ENCODE measurements around the gene OR5C1. TPM values are rescaled to one million over a fixed set of nuclear protein-coding genes. Genes with fewer than 3 reads are reported as not detected.
A peak's percentile ranks its signal among the peaks of the same experiment; 100 is the strongest.
"Not testable (repeated sequence)": the region's sequence is repeated elsewhere in the genome, so short reads cannot be mapped to it uniquely, and the experiment has no call there.

Gene OR5C1
- not detected for polyA plus RNA-seq (2013, experiment 1 of 2; ENCODE audit: insufficient read length)
- polyA plus RNA-seq (2013, experiment 2 of 2; ENCODE audit: insufficient read length) = not detected

DNA sequence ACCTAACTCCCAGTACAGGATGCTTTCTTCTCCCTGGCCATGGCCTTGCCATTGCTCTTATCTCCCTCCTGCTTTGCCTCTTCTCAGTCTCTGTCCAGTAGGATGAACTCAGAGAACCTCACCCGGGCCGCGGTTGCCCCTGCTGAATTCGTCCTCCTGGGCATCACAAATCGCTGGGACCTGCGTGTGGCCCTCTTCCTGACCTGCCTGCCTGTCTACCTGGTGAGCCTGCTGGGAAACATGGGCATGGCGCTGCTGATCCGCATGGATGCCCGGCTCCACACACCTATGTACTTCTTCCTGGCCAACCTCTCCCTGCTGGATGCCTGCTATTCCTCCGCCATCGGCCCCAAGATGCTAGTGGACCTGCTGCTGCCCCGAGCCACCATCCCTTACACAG lies at the start of gene OR5C1:
OR5C1 (plus strand) TSS at position 103 of the 400 bp plus-strand sequence; CDS start at position 103, 0 bp downstream.
- DNase-seq = no peak

DNA sequence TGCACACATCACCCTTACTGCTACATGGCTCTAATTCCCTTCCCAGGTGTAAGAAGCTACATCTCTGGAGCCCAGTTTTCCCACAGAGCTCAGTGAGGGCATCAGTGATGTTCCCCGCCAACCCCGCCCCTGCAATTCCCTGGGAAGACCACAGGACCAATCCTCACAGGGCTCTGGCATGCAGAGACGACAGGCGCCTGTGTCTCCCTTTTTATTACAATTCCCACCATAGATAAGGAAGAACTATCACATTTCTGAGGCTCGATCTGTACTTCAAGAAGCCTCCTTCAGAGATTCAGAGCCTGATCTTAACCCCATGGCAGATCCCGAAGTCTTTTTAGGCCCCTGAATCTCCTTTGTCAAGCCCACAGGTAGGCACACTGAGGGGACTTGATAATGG lies 46.7 kb upstream of the OR5C1 start, which contains the start of gene OR1L6:
OR1L6 (plus strand) TSS at position 301 of the 400 bp plus-strand sequence. CDS start 7,545 bp downstream, outside the sequence.
- DNase-seq = no peak

DNA sequence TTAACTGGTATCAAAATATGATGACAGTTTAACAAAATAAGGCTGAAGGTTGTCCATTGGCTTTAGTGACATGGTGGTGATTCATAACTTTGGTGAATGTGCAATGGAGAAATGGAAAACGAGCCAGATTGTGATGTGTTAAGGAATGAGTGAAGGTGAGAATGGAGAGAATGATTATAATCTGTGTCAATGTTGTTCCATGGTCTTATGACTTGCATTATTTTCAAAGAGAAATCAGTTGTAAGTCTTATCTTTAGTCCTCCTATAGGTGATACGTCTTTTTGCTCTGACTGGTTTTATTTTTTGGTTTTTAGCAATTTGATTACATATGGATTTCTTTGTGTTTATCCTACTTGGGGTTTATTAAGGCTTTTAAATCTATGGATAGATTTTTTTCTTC lies 33.9 kb upstream of the OR5C1 start:
- DNase-seq = no peak

DNA sequence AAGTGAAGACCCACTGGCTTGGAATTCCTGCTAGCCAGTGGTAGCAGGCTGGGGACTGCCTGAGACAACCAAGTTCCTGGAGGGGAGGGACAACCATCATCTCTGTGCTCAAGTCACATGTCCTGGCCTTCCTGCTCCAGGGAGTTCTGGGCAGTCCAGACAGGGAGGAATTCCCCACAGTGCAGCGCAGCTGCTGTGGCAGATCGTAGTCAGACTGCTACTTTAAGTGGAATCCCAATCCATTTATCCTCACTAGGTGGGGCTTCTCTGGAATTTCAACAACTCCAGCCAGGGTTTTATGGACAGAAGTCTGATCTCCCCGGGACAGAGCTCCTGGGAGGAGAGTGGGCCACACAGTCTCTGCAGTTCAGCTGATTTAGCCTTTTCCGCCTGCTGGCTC lies 20.9 kb upstream of the OR5C1 start:
- no peak for DNase-seq

DNA sequence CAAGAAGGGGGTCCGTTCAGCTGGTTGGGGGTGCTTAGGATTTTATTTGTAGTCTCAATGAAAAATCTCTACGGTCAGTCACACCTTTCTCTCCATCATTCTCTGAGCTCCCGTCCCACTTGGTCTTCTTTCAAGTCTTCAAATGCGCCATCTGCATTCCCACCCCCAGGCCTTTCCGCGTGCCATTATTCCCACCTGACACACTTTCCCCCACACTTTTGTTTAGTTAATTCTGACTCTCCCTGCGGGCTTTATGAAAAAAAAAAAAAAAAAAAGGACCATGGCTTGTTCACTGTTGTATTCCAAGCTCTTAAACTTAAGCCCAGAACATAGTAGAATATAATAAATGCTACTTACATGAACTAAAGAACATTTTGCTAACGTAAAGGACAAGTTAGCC lies 11.7 kb upstream of the OR5C1 start:
- no peak for DNase-seq

DNA sequence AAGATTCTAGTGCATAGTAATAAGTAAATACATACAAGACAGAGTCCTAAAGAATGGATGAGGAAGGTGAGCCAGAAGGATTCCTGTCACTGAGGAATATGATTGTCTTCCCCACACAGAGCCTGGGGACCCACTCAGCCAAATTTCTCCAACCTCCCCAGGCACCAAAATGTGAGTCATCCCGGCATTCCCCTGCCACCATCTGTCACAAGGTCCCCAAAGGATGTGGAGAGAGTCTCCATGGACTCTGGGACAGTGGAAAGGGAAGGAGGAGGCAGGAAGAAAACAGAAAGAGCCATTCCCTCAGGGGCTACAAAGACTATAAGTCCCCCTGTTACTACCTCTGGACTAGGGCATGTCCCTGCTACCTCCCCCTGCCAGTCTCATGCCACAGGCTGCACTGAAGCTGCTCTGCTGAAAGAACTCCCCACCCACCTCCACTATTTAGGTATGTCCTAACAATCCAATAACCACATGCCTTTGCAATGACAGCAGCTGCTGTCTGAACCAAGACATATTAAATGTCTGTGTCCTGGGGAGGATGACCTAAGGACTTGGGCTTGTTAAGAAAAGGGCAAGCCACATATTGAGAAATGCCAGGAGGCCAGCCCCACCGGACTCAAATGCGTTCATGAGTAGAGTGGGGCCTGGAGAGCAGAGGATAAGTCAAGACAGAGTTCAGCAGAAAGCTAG lies 10.7 kb upstream of the OR5C1 start:
- peak; percentile 19 for DNase-seq

DNA sequence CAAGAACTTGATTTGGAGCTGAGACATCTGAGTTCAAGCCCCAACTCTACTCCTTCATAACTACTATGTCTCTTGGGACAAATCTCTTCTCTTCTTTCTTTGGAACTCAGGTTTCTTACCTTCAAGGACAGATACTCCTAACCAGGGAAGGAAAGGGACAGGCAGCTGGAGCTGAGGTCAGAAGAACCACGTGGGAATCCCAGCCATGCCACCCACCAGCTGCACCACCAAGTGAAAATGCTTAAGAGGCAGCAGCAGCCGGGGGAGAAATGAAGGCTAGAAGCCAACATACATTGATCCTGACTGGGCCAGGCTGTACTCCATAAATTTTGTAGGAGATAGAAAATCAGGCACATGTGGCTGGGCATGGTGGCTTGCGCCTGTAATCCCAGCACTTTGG lies 9.6 kb upstream of the OR5C1 start:
- DNase-seq = no peak

DNA sequence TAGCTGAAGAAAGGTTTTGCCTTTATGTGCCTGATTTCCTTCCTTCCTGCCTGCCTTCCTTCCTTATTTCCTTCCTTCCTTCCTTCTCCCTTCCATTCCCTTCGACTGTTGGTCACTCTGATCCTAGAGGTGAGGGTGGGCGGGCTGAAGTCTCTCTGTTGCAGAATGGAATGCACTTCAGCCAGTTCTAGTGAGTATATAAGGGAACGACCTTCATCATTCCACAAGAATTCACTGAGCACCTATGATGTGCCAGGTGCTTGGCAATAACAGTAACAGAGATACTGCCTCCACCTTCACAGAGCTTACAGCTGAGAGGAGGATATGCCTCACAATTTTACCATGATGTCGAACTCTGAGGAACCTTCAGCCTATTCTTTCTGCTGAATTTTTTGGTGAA lies 8.7 kb upstream of the OR5C1 start:
- DNase-seq = no peak

DNA sequence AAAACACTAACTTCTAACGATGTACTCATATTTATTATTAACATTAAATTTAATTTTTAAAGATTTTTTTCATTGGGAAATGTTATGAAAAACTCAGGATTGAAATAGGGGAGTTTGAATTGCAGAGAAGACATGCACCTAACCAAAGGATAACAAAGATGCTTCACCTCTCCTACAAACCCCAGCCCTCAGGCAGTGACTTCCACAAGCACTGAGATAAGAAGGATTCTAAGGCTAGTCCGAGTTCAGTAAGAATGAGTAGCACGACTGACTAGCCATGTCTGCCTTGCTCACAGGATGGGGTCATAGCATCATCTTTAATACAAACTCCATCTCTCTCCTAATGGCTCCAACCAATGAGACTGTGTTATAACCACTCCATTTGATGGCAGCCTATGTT lies 7.1 kb upstream of the OR5C1 start:
- DNase-seq = no peak

DNA sequence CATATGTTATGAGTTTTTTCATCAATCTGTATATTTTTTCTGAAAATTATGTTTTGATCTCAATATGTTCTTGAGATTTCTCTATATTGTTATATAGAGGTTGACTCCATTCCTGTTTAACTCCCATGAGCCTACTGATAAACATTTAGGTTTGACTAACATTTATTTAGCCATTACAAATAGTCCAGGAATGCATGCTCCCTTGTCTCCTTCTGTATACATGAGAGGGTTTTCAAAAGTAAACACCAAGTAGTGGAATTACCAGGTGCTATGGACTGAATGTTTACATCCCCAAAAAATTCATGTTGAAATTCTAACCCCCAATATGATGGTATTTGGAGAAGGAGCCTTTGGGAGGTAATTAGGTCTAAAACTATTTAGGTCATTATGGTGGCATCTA lies 3.5 kb upstream of the OR5C1 start:
- no peak for DNase-seq

DNA sequence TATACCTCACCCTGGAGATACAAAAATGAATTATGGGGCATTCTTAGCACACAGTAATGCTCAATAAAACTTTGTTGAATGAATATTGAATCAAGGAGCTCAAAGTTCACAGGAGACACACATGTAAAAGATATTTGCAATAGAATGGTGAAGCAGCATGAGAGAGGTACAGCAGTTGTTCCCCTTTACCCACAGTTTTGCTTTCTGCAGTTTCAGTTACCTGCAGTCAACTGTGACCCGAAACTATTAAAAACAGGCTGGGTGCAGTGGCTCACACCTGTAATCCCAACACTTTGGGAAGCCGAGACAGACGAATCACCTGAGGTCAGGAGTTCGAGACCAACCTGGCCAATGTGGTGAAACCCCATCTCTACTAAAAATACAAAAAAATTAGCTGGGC lies 2.4 kb upstream of the OR5C1 start:
- DNase-seq = no peak

DNA sequence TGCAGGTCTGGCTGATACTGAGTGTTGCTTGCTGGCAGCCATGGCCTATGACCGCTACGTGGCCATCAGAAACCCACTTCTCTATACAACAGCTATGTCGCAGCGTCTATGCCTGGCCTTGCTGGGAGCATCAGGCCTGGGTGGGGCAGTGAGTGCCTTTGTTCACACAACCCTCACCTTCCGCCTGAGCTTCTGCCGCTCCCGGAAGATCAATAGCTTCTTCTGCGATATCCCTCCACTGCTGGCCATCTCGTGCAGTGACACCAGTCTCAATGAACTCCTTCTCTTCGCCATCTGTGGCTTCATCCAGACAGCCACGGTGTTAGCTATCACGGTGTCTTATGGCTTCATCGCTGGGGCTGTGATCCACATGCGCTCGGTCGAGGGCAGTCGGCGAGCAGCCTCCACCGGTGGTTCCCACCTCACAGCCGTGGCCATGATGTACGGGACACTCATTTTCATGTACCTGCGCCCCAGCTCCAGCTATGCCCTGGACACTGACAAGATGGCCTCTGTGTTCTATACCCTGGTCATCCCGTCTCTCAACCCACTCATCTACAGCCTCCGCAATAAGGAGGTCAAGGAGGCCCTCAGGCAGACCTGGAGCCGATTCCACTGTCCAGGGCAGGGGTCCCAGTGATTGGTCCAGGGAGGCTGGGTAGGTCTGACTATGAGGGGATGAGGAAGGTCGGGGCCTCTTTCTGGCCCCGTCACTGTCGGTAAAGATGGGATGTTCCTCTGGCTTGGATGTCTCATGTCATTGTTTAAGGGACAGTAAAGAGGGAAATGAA lies 718 bp downstream of the OR5C1 start:
- DNase-seq = no peak

DNA sequence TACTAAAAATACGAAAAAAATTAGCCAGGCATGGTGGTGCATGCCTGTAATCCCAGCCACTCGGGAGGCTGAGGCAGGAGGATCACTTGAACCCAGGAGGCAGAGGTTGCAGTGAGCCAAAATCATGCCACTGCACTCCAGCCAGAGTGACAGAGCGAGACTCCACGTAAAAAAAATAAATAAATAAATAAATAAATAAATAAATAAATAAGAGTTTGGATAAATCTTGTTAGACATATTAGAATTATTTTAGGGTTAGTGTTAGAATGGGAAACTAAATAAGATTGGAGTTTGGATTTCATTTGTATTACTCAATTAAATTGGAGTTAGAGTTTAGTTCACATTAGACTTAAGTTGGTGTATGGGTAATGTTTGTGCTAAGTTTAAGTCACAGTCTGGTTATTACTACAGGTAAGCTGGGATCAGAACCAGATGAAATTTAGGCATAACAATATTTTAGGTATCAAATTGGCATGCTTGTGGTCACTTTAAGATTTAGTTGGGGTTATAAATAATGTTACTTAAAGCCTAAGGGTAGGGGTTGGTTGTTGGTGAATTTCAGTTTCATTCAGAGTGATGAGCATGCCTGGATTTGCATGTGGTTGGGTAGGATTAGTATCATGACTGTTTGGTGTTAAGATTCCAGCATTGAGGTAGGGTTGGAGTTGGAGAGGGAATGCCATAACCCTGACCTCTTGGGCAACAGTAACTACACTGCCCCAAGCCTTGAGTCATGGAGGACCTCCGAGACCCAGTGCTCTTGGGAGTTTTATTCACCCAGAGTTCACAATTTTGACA lies 3.3 kb downstream of the OR5C1 start:
- DNase-seq = no peak

DNA sequence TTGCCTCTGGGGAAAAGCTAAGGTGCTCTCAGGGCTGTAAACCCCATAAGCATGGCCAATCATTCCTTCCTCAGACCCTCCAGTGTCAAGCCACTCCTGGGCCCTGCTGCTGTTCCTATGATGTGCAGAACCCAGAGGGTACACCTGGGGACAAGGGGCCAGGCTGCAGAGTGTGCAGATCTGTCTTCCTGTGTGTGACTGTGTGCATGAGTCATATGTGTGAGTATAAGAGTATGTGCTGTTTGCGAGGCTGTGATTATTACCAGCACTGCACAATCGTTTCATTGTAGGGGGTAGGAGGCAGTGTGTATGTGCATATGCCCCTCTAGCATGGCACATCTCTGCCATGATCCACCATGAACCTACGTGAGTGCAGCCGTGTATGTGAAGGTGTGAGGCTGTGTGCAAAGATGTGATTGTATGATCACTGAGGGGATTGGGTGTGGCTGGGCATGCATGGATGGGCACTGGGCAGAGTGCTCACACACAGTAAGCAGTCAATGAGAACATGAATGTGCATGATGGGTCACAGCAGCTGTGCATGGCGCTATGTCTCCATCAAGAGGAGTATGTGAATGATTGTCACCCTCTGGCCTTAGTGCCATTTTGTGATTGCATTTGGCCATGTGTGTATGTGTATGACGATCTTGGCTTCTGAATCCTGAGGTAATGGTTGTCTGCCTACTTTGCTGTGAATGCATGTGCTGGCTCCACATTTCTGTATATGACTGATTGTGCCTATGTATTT lies 8.8 kb downstream of the OR5C1 start:
- no peak for DNase-seq

DNA sequence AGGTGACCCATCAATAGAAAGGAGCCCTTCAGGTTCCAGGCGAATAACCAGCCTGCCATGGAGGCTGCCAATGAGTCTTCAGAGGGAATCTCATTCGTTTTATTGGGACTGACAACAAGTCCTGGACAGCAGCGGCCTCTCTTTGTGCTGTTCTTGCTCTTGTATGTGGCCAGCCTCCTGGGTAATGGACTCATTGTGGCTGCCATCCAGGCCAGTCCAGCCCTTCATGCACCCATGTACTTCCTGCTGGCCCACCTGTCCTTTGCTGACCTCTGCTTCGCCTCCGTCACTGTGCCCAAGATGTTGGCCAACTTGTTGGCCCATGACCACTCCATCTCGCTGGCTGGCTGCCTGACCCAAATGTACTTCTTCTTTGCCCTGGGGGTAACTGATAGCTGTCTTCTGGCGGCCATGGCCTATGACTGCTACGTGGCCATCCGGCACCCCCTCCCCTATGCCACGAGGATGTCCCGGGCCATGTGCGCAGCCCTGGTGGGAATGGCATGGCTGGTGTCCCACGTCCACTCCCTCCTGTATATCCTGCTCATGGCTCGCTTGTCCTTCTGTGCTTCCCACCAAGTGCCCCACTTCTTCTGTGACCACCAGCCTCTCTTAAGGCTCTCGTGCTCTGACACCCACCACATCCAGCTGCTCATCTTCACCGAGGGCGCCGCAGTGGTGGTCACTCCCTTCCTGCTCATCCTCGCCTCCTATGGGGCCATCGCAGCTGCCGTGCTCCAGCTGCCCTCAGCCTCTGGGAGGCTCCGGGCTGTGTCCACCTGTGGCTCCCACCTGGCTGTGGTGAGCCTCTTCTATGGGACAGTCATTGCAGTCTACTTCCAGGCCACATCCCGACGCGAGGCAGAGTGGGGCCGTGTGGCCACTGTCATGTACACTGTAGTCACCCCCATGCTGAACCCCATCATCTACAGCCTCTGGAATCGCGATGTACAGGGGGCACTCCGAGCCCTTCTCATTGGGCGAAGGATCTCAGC lies 11.6 kb downstream of the OR5C1 start, which contains the start of gene OR1K1:
OR1K1 (plus strand) TSS at position 58 of the 995 bp plus-strand sequence; CDS start at position 58, 0 bp downstream.
- DNase-seq = no peak

DNA sequence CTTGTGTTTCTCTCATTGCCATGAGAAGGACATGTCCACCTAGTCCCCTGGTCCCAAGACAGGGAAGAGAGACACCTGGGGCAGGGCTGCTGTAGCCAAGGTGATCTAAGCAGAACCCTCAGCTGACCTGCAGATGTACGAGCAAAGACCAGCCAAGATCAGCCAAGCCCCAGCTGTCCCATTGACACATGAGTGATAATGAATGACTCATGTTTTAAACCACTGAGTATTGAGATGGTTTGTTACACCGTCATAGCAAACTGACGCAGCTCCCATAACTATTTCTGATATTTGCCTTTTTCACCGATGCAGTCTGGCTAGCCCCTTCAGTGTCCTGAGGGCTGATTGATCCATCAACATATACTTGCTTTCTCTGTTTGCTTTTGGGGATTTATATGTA lies 17.9 kb downstream of the OR5C1 start:
- no peak for DNase-seq

DNA sequence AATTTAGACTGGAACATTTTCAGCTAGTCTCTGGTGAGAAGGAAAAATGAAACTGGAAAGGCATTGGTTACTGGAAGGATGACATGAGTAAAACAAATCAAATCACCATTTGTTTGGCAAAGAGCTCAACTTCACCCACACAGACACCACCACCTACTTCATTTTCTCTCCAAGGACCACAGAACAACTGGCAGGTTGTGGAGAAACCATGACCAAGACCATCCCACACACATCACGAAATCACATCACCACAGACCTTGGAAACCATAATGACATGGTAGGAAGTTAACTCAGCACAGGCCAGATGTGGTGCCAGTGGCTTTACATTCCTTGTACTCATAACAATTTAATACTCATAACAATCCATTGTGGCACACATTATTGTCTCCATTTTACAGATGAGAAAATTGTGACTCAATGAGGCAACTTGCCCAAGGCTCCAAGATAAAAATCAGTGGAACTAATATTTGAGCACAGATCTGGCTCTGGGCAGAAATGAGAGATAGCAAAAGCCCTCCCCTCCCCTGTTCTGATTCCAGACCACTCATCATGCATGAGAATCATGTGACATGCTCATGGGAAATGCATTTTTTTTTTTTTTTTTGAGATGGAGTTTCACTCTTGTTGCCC lies 18.7 kb downstream of the OR5C1 start:
- no peak for DNase-seq

DNA sequence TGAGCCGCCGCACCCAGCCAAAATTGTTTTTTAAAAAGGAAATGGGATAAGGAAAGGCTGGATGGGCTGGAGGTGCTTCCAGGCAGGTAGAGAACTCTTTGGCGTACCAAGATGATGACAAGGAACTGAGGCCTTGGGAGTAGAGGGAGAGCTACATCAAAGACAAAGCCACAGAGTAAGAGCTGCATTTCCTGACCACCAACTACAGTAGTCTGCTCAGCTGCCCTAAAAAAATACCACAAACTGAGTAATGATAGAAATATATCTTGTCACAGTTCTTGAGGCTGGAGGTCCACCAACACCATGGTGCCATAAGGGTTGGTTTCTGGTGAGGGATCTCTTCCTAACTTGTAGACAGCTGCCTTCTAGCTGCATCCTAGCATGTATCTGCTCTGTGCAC lies 19.4 kb downstream of the OR5C1 start:
- no peak for DNase-seq

DNA sequence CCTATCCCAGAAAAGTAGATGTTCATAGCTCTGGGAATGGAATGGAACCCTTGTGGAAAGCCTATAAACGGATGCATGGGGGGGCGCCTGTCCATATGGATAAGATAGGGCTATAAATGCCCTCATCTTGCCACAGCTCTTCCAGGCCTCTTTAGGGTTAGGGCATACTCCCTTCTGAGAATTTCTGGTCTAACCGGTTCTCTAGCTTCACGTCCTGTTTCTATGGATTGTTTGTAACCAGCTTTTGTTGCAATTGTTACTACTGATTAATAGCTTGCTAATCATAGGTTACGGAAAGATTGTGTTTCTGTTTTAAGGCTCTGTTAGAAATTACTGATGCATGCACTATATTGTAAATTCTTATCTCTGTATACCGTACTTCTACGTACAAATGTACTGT lies 20.5 kb downstream of the OR5C1 start:
- not testable (repeated sequence) for DNase-seq

DNA sequence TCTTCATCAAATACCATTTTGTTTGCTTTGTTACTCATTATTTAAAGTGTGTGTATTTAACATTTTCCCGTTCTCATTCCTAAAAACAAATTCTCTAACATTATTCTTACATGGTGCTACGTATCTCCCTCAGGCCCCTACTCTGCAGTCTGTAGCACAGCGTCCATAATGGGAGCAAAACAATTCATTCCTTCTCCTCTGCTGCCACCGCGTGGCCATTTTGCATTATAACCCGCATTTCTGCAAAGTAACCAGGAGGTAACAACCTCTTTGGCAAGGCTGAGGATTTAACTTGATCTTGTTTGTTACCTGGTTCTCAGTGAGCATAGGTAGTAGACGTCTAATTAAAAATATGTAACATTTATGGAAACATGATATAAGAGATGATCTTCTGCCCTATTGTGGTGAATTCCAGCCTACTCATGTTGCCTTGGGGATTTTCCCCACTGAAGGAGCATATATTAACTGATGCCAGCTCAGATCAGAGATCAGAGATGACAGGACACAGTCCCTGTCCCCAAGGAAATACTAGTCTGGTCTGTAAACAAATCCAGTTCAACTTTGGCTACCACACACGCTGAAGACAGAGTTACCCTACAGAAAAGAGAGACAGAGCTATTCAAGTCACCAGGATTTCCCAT lies 21.7 kb downstream of the OR5C1 start:
- peak; percentile 72 for DNase-seq
